DND-41 (cell line): ENCODE measurements around the gene CTSD.

Experiments
- EZH2 ChIP-seq: IDR thresholded peaks from 3 replicates; pipeline ENCODE4 v1.6.1; 2012; ENCODE audit warnings: borderline replicate concordance, low read depth, mild to moderate bottlenecking, moderate library complexity, low read length, inconsistent platforms; ENCODE audit not compliant: severe bottlenecking
- TF ChIP-seq, protein P1 (sequence below): IDR thresholded peaks from 2 replicates; pipeline ENCODE4 v1.5.1; 2012; ENCODE audit warnings: borderline replicate concordance, low read length, moderate library complexity, mild to moderate bottlenecking; ENCODE audit not compliant: poor library complexity, severe bottlenecking; ENCODE audit errors: extremely low read depth

DNA sequence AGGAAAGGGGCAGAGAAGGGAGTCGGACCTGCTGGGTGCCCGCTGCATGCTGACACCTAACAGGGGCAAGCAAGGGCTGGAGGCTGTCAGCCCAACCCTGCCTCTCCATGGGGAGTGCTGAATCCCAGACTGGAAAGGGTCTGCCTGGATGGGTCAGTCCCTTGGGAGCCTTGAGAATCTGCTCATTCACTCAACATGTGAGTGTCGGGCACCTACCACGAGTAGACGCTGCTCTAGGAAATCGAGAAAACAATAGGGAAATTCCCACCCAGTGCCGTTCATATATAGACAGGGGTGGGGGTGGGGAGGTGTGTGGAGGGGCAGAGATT is 4.4 kb upstream of the CTSD start:
- TF ChIP-seq, protein P1, sequence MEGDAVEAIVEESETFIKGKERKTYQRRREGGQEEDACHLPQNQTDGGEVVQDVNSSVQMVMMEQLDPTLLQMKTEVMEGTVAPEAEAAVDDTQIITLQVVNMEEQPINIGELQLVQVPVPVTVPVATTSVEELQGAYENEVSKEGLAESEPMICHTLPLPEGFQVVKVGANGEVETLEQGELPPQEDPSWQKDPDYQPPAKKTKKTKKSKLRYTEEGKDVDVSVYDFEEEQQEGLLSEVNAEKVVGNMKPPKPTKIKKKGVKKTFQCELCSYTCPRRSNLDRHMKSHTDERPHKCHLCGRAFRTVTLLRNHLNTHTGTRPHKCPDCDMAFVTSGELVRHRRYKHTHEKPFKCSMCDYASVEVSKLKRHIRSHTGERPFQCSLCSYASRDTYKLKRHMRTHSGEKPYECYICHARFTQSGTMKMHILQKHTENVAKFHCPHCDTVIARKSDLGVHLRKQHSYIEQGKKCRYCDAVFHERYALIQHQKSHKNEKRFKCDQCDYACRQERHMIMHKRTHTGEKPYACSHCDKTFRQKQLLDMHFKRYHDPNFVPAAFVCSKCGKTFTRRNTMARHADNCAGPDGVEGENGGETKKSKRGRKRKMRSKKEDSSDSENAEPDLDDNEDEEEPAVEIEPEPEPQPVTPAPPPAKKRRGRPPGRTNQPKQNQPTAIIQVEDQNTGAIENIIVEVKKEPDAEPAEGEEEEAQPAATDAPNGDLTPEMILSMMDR: no peak
- no peak for TF ChIP-seq EZH2
